Nephron progenitor cell (in vitro differentiated cells): Measurements from ENCODE around the gene FGF12.
A peak's percentile ranks its signal among the peaks of the same experiment; 100 is the strongest.

Experiments
- DNase-seq: peaks from one replicate; pipeline ENCODE4 v3.0.0; 2021
- H3K27ac Mint-ChIP-seq: 2 replicates; pipeline ENCODE4 v1.8.0; 2021; ENCODE audit warnings: mild to moderate bottlenecking, moderate library complexity, mixed read lengths
- H3K27me3 Mint-ChIP-seq: 2 replicates; pipeline ENCODE4 v1.8.0; 2021; ENCODE audit warnings: mild to moderate bottlenecking, low read depth, mixed read lengths; ENCODE audit not compliant: poor library complexity
- H3K36me3 Mint-ChIP-seq: 2 replicates; pipeline ENCODE4 v1.8.0; 2021; ENCODE audit warnings: low read depth, mixed read lengths
- H3K4me1 Mint-ChIP-seq: 2 replicates; pipeline ENCODE4 v1.8.0; 2021; ENCODE audit warnings: mixed read lengths
- H3K4me3 Mint-ChIP-seq: 2 replicates; pipeline ENCODE4 v1.8.0; 2021; ENCODE audit warnings: mild to moderate bottlenecking, moderate library complexity, mixed read lengths
- H3K9me3 Mint-ChIP-seq: 2 replicates; pipeline ENCODE4 v1.8.0; 2021; ENCODE audit warnings: mild to moderate bottlenecking, moderate library complexity, mixed read lengths
- CTCF ChIP-seq: fragments of 200-600 bp; sonication (generic); IDR thresholded peaks from 2 replicates; pipeline ENCODE4 v1.5.0; 2021; ENCODE audit warnings: antibody characterized with exemption

Gene FGF12

GRCh38 chr3:192373586-192373985, 353.8 kb downstream of the FGF12 start:
- peaks cover 7% of the 10 kb centered on the region for H3K27me3 Mint-ChIP-seq

GRCh38 chr3:192373032-192373431, 354.3 kb downstream of the FGF12 start:
- no peaks in the 10 kb centered on the region for H3K9me3 Mint-ChIP-seq
- DNase-seq: no peak
- peaks cover 16% of the 10 kb centered on the region for H3K4me1 Mint-ChIP-seq
- H3K36me3 Mint-ChIP-seq: no peaks in the 10 kb centered on the region
- H3K27me3 Mint-ChIP-seq: peaks cover 6% of the 10 kb centered on the region
- no peak overlapping the region for H3K27ac Mint-ChIP-seq
- TF ChIP-seq CTCF: no peak
- H3K4me3 Mint-ChIP-seq: no peak overlapping the region

More at GRCh38 chr3:192373586-192373985, 353.8 kb downstream of the FGF12 start:
- Mint-ChIP-seq H3K4me3 (no peak overlapping the region), H3K9me3 (no peaks in the 10 kb centered on the region), H3K36me3 (no peaks in the 10 kb centered on the region), H3K4me1 (peaks cover 16% of the 10 kb centered on the region), H3K27ac (no peak overlapping the region)
- TF ChIP-seq CTCF: no peak
- no peak for DNase-seq

- Mint-ChIP-seq H3K27me3 (peaks cover 3% of the 10 kb centered on the region), H3K27ac (peak overlapping the region; percentile 17), H3K4me3 (no peak overlapping the region), H3K36me3 (no peaks in the 10 kb centered on the region), H3K4me1 (peaks cover 16% of the 10 kb centered on the region), H3K9me3 (no peaks in the 10 kb centered on the region)
- no peak for DNase-seq
- TF ChIP-seq CTCF: no peak
Measured at GRCh38 chr3:192372616-192373015, 354.7 kb downstream of the FGF12 start.

- Mint-ChIP-seq H3K36me3 (no peaks in the 10 kb centered on the region), H3K9me3 (no peaks in the 10 kb centered on the region), H3K4me3 (no peak overlapping the region), H3K27ac (no peak overlapping the region), H3K27me3 (peaks cover 3% of the 10 kb centered on the region), H3K4me1 (peaks cover 16% of the 10 kb centered on the region)
- DNase-seq: no peak
- no peak for TF ChIP-seq CTCF
Measured at GRCh38 chr3:192371870-192372400, 355.4 kb downstream of the FGF12 start.

GRCh38 chr3:192367616-192368015, 359.7 kb downstream of the FGF12 start:
- no peak overlapping the region for H3K27ac Mint-ChIP-seq
- peaks cover 15% of the 10 kb centered on the region for H3K4me1 Mint-ChIP-seq
- no peak for TF ChIP-seq CTCF
- H3K36me3 Mint-ChIP-seq: no peaks in the 10 kb centered on the region
- no peaks in the 10 kb centered on the region for H3K27me3 Mint-ChIP-seq
- no peak for DNase-seq
- H3K9me3 Mint-ChIP-seq: no peaks in the 10 kb centered on the region
- no peak overlapping the region for H3K4me3 Mint-ChIP-seq

- no peak overlapping the region for H3K4me3 Mint-ChIP-seq
- no peak for TF ChIP-seq CTCF
- no peaks in the 10 kb centered on the region for H3K27me3 Mint-ChIP-seq
- no peaks in the 10 kb centered on the region for H3K36me3 Mint-ChIP-seq
- DNase-seq: no peak
- H3K4me1 Mint-ChIP-seq: peaks cover 15% of the 10 kb centered on the region
- H3K27ac Mint-ChIP-seq: no peak overlapping the region
- no peaks in the 10 kb centered on the region for H3K9me3 Mint-ChIP-seq
Measured at GRCh38 chr3:192366916-192367315, 360.4 kb downstream of the FGF12 start.
